NCI-H128 (cell line): ENCODE measurements around the gene GALK2.
"Not testable (repeated sequence)": the region's sequence is repeated elsewhere in the genome, so short reads cannot be mapped to it uniquely, and the experiment has no call there.

Experiments used
- DNase-seq: peaks from one replicate; lab custom pipeline; 2025; ENCODE audit not compliant: unreplicated experiment; lab: John Stamatoyannopoulos, UW

Gene GALK2

GRCh38 chr15:49328941-49329340 lies 158.9 kb downstream of the GALK2 start:
- no peak for DNase-seq

- no peak for DNase-seq
Measured at GRCh38 chr15:49330166-49330565, 160.1 kb downstream of the GALK2 start.

- no peak for DNase-seq
Measured at GRCh38 chr15:49331442-49331841, 161.4 kb downstream of the GALK2 start.

- DNase-seq, result no peak
Measured at GRCh38 chr15:49331951-49332350, 161.9 kb downstream of the GALK2 start.

- no peak for DNase-seq
Measured at GRCh38 chr15:49339656-49340055, 169.6 kb downstream of the GALK2 start.

- DNase-seq, result no peak
Measured at GRCh38 chr15:49343546-49343945, 173.5 kb downstream of the GALK2 start.

GRCh38 chr15:49354439-49354838 lies 184.4 kb downstream of the GALK2 start:
- DNase-seq, result not testable (repeated sequence)

- no peak for DNase-seq
Measured at GRCh38 chr15:49361370-49361769, 191.3 kb downstream of the GALK2 start.

GRCh38 chr15:49366496-49366895 lies 196.4 kb downstream of the GALK2 start:
- DNase-seq, result no peak

- no peak for DNase-seq
Measured at GRCh38 chr15:49370782-49371181, 200.7 kb downstream of the GALK2 start.

GRCh38 chr15:49372366-49372765 lies 202.3 kb downstream of the GALK2 start:
- no peak for DNase-seq

GRCh38 chr15:49379996-49380395 lies 209.9 kb downstream of the GALK2 start:
- no peak for DNase-seq

- DNase-seq, result no peak
Measured at GRCh38 chr15:49380912-49381311, 210.9 kb downstream of the GALK2 start.
